Colonic mucosa (tissue), 4 donors: Measurements from ENCODE around the gene CYP1A2. TPM values are rescaled to one million over a fixed set of nuclear protein-coding genes. Genes with fewer than 3 reads are reported as not detected.

Experiments used
- DNase-seq: peaks from one replicate; pipeline ENCODE4 v3.0.0-alpha.2; 2020
- H3K27ac ChIP-seq: fragments of 200-600 bp; one replicate; pipeline ENCODE4 v1.8.0; 2021
- H3K27me3 ChIP-seq: fragments of 200-600 bp; one replicate; pipeline ENCODE4 v1.8.0; 2021
- H3K36me3 ChIP-seq: fragments of 200-600 bp; one replicate; pipeline ENCODE4 v1.8.0; 2021
- H3K4me1 ChIP-seq: fragments of 200-600 bp; one replicate; pipeline ENCODE4 v1.8.0; 2021; ENCODE audit warnings: mild to moderate bottlenecking
- H3K4me3 ChIP-seq: fragments of 200-600 bp; one replicate; pipeline ENCODE4 v1.8.0; 2021
- H3K9ac ChIP-seq, 2 donors: one replicate each; pipeline ENCODE4 v1.7.0; 2013; ENCODE audit warnings: control low read depth in 2 of 2, low read depth in 2 of 2, low read length in 2 of 2
- H3K9me3 ChIP-seq: fragments of 200-600 bp; one replicate; pipeline ENCODE4 v1.8.0; 2021
- intact Hi-C: fragments of 100-400 bp; cut with DNase I; formaldehyde crosslinking; loops from one replicate; pipeline ENCODE4 v1.14.1; 2022
- total RNA-seq, 2 donors: library from RNA; stranded (reverse); fragmentation: NEBNext Ultra II Directional in 1 of 2; extraction: Animal tissue kit (Norgen Biotek cat#: 25700) in 1 of 2; gene quantifications; one replicate each; pipeline ENCODE4 v1.2.1, GENCODE V29; 2021
- TF ChIP-seq, protein P1 (sequence below): fragments of 200-600 bp; IDR thresholded peaks from one replicate; pipeline ENCODE4 v1.8.0; 2022; ENCODE audit warnings: antibody characterized with exemption, mild to moderate bottlenecking
- donor health status: healthy.
- donor health status: DM: no; HTN: no; CAD: no.
- donor health status: DM: no; HTN: no; CAD: no.

Gene CYP1A2
- total RNA-seq, 2 donors from 2014 or later: not detected

DNA sequence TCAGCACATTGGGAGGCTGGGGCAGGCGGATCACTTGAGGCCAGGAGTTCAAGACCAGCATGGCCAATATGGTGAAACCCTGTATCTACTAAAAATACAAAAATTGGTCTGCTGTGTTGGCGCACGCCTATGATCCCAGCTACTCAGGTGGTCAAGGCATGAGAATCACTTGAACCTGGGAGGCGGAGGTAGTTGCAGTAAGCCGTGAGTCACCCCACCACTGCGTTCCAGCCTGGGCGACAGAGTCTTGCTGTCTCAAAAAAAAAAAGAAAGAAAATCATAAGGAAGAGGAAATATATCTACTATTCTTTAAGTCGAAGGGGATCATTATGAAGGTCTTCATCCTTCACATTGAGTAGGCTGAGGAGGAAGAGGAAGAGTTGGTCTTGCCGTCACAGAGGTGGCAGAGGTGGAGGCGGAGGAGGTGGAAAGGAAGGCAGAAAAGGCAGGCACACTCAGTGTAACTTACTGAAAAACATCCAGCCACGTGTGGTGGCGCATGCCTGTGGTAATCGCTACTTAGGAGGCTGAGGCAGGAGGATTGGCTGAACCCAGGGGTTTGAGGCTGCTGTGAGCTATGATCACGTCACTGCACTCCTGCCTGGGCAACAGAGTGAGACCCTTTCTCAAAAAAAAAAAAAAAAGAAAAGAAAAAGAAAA lies 47.5 kb downstream of the CYP1A2 start:
- no peak for DNase-seq
- peaks cover 5% of the 10 kb centered on the region for H3K36me3 ChIP-seq
- H3K4me1 ChIP-seq: peaks cover 14% of the 10 kb centered on the region
- TF ChIP-seq, protein P1, sequence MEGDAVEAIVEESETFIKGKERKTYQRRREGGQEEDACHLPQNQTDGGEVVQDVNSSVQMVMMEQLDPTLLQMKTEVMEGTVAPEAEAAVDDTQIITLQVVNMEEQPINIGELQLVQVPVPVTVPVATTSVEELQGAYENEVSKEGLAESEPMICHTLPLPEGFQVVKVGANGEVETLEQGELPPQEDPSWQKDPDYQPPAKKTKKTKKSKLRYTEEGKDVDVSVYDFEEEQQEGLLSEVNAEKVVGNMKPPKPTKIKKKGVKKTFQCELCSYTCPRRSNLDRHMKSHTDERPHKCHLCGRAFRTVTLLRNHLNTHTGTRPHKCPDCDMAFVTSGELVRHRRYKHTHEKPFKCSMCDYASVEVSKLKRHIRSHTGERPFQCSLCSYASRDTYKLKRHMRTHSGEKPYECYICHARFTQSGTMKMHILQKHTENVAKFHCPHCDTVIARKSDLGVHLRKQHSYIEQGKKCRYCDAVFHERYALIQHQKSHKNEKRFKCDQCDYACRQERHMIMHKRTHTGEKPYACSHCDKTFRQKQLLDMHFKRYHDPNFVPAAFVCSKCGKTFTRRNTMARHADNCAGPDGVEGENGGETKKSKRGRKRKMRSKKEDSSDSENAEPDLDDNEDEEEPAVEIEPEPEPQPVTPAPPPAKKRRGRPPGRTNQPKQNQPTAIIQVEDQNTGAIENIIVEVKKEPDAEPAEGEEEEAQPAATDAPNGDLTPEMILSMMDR: no peak
- H3K27me3 ChIP-seq: no peaks in the 10 kb centered on the region
- no peak overlapping the region for H3K9ac ChIP-seq
- no peak overlapping the region for H3K27ac ChIP-seq
- no peaks in the 10 kb centered on the region for H3K9me3 ChIP-seq
- H3K4me3 ChIP-seq: no peak overlapping the region
- intact Hi-C loops: no loop called here

DNA sequence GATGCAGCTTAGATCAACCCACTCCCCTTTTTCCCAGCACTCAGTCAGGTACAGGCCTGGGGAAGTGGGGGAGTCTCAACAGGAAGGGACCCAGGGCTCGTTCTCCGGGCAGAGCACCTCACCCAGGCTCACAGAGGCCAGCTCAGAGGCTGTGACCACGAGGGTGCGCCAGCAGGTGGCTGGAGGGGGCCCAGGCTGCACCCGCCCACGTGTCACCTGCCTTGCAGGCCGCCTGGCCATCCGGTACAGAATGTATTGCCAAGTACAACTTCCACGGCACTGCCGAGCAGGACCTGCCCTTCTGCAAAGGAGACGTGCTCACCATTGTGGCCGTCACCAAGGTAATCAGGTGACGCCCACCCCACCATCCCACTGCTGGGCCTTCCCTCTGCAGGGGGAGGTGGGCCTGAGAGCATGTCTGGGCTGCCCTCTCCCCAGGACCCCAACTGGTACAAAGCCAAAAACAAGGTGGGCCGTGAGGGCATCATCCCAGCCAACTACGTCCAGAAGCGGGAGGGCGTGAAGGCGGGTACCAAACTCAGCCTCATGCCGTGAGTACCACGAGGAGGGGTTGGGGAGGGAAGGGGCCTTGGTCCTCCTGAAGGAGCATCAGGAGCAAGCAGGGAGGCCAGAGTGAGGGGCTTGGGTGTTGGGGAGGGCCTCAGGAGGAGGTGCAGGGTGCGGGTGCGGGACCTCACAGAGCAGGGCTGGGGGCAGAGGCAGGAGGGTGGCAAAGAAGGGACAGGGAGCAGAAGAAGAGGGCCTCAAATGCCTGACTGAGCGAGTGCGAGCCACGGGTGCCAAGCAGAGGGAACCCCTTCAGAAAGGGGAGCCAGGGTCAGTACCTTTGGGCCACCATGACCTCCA lies 50.0 kb downstream of the CYP1A2 start:
- Histone ChIP-seq H3K27ac (no peak overlapping the region), H3K9ac (peak overlapping the region in 1 of 2 donors; percentile 43)
- TF ChIP-seq, protein P1: no peak

DNA sequence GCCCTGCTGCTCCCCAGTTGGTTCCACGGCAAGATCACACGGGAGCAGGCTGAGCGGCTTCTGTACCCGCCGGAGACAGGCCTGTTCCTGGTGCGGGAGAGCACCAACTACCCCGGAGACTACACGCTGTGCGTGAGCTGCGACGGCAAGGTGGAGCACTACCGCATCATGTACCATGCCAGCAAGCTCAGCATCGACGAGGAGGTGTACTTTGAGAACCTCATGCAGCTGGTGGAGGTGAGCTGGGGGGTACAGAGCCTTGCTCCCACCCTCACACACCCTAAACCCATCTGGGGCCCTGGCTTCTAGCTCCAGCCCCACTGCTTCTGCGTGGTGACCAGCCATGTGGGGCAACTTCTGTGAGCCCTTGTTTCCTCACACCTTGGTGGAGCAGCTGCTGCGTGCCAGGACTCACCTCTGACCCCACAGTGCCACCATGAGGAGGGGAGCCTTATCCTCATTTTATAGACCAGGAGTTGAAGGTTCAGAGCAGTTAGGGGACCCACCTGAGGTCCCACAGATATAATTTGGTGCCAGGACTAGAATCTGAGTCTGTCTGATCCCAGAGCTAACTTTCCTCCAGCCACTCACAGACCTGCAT lies 50.7 kb downstream of the CYP1A2 start:
- no peaks in the 10 kb centered on the region for H3K9me3 ChIP-seq
- H3K27ac ChIP-seq: peak overlapping the region; percentile 56
- peak overlapping the region in 1 of 2 donors; percentile 43 for H3K9ac ChIP-seq

More for the DNA sequence above, 50.0 kb downstream of the CYP1A2 start:
- H3K27me3 ChIP-seq: no peaks in the 10 kb centered on the region
- peak; percentile 44 for DNase-seq
- H3K4me1 ChIP-seq: peaks cover 5% of the 10 kb centered on the region
- no peak overlapping the region for H3K4me3 ChIP-seq
- H3K36me3 ChIP-seq: peaks cover 23% of the 10 kb centered on the region
- no peaks in the 10 kb centered on the region for H3K9me3 ChIP-seq
- intact Hi-C loops: no loop called here

DNA sequence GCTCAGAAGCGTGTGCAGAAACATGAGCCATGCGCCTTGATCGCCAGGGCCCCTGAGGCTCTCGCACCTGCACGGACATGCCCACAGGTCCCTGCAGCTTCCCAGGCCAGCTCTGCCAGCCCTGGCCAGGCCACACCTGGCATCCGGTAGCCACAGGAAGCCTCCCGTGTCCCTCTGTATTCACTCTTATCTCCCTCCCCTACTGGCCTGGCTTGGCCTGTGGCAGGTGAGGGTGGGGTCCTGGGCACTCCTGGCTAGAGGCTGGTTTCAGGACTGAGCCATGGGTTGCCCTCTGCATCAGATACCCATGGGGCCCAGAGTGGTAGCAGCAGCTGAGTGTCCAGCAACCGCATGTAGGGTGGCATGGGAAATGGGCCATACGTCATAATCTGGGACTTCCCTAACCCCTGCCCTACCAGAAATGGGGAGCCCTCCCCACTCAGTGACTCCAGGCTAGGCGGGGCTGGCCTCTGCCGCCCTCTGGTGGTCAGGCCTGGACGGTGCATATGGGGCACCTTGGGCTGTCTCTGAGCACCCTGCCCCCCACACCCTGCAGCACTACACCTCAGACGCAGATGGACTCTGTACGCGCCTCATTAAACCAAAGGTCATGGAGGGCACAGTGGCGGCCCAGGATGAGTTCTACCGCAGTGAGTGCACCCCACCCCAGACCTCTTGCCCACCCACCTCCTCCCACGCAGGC lies 51.4 kb downstream of the CYP1A2 start:
- Histone ChIP-seq H3K9me3 (no peaks in the 10 kb centered on the region), H3K4me3 (no peak overlapping the region), H3K27ac (peak overlapping the region; percentile 56), H3K36me3 (peaks cover 25% of the 10 kb centered on the region), H3K27me3 (no peaks in the 10 kb centered on the region), H3K4me1 (peaks cover 5% of the 10 kb centered on the region), H3K9ac (peak overlapping the region; percentile 43 to 48)
- intact Hi-C loops: loop anchor here (1.0 kb wide), 1 partner anchor 29 kb away; no protein-coding TSS in a partner anchor
- TF ChIP-seq, protein P1: peak; percentile 98
- peak; percentile 89 for DNase-seq

More for the DNA sequence above, 50.7 kb downstream of the CYP1A2 start:
- peaks cover 25% of the 10 kb centered on the region for H3K36me3 ChIP-seq
- H3K4me3 ChIP-seq: no peak overlapping the region
- peak; percentile 28 for DNase-seq
- H3K4me1 ChIP-seq: peaks cover 5% of the 10 kb centered on the region
- TF ChIP-seq, protein P1: no peak
- H3K27me3 ChIP-seq: no peaks in the 10 kb centered on the region
- intact Hi-C loops: no loop called here
